Dendritic cell treated with granulocyte-macrophage colony-stimulating factor and Interleukin-4, amounts not matched to agents 40 ng/mL and 50 ng/mL, for 4 days (primary cell): ENCODE results near the gene SHLD3.
A peak's percentile ranks its signal among the peaks of the same experiment; 100 is the strongest.
"Not testable (repeated sequence)": the region's sequence is repeated elsewhere in the genome, so short reads cannot be mapped to it uniquely, and the experiment has no call there.

ENCODE experiments used
- H3K27ac Mint-ChIP-seq: one replicate; pipeline ENCODE4 v1.8.0; 2022; ENCODE audit warnings: mild to moderate bottlenecking, mixed read lengths
- H3K27me3 Mint-ChIP-seq: one replicate; pipeline ENCODE4 v1.8.0; 2022; ENCODE audit warnings: mild to moderate bottlenecking, mixed read lengths
- H3K36me3 Mint-ChIP-seq: one replicate; pipeline ENCODE4 v1.8.0; 2022; ENCODE audit warnings: low read depth, mixed read lengths
- H3K4me1 Mint-ChIP-seq: one replicate; pipeline ENCODE4 v1.8.0; 2022; ENCODE audit warnings: low read depth, mixed read lengths
- H3K4me3 Mint-ChIP-seq: one replicate; pipeline ENCODE4 v1.8.0; 2022; ENCODE audit warnings: mild to moderate bottlenecking, moderate library complexity, mixed read lengths
- H3K9me3 Mint-ChIP-seq: one replicate; pipeline ENCODE4 v1.8.0; 2022; ENCODE audit warnings: mixed read lengths
- intact Hi-C: fragments of 100-400 bp; cut with micrococcal nuclease; formaldehyde crosslinking; loops from one replicate; pipeline ENCODE4 v1.15.0; 2022

The SHLD3 gene, protein sequence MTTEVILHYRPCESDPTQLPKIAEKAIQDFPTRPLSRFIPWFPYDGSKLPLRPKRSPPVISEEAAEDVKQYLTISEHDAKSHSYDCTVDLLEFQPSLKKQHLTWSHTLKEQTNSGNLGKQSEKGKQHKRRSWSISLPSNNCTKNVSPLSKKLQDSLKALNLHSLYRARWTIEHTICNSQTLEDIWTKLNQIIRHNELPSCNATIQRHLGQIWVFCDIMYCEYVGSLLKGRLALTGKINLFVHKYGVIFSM

GRCh38 chr5:65624571-65625555, at the start of gene SHLD3, which contains the start of gene TRAPPC13:
TSS of gene SHLD3 (plus strand) at chr5:65625027. CDS start at chr5:65629588, 4,561 bp downstream.
TSS of gene TRAPPC13 (plus strand) at chr5:65625027. CDS start at chr5:65625061, 34 bp downstream.
- Mint-ChIP-seq H3K27me3 (no peaks in the 10 kb centered on the region), H3K9me3 (no peaks in the 10 kb centered on the region), H3K36me3 (peaks cover 30% of the 10 kb centered on the region), H3K4me1 (peaks cover 16% of the 10 kb centered on the region), H3K27ac (peak within 1 kb of the TSS; percentile 97), H3K4me3 (peak within 1 kb of the TSS; percentile 98)
- intact Hi-C loops = loop anchor here (1.0 to 10.0 kb wide), 4 partner anchors 62 to 856 kb away; partner anchors contain the start of genes CENPK, CWC27, NLN and PPWD1

GRCh38 chr5:65577141-65577540, 47.7 kb upstream of the SHLD3 start:
- Mint-ChIP-seq H3K27me3 (no peaks in the 10 kb centered on the region), H3K4me3 (no peak overlapping the region), H3K27ac (no peak overlapping the region), H3K9me3 (no peaks in the 10 kb centered on the region), H3K36me3 (peaks cover 77% of the 10 kb centered on the region), H3K4me1 (no peaks in the 10 kb centered on the region)
- intact Hi-C loops = no loop called here

DNA sequence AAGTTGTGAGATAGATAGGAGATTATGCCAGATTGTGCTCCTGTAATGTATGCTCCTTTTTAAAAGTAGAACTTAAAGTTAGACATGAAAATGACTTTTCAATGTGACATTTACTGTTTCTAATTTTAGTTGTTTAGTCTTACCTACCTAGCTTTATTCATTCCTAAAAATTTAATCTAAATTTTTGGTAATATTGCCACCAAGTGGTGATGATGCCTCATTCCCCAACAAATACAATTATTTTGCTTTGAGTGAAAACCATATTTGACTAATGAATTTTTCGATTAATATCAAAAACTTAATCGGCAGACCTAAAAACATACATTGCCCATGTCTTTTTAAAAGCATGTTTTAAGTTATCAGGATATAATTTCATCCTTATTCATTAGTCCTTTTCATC, 36.1 kb upstream of the SHLD3 start:
- intact Hi-C loops = loop anchor here (10.0 kb wide), 1 partner anchor 774 kb away; no protein-coding TSS in a partner anchor

DNA sequence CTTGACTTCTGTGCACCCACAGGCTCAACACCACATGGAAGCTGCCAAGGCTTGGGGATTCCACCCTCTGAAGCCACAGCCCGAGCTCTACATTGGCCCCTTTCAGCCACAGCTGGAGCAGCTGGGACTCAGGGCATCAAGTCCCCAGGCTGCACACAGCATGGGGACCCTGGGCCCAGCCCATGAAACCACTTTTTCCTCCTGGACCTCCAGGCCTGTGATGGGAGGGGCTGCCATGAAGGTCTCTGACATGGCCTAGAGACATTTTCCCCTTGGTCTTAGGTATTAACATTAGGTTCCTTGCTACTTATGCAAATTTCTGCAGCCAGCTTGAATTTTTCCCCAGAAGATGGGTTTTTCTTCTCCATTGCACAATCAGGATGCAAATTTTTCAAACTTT, 23.1 kb upstream of the SHLD3 start:
- H3K4me1 Mint-ChIP-seq, intact Hi-C loops, H3K27ac Mint-ChIP-seq, H3K27me3 Mint-ChIP-seq, H3K4me3 Mint-ChIP-seq: not testable (repeated sequence)
- H3K36me3 Mint-ChIP-seq = peaks cover 88% of the 10 kb centered on the region
- H3K9me3 Mint-ChIP-seq = peaks cover 21% of the 10 kb centered on the region

More for the DNA sequence above, 36.1 kb upstream of the SHLD3 start:
- no peaks in the 10 kb centered on the region for H3K27me3 Mint-ChIP-seq
- peaks cover 53% of the 10 kb centered on the region for H3K36me3 Mint-ChIP-seq
- H3K4me1 Mint-ChIP-seq = no peaks in the 10 kb centered on the region
- no peaks in the 10 kb centered on the region for H3K9me3 Mint-ChIP-seq
- H3K27ac Mint-ChIP-seq = no peak overlapping the region
- no peak overlapping the region for H3K4me3 Mint-ChIP-seq

DNA sequence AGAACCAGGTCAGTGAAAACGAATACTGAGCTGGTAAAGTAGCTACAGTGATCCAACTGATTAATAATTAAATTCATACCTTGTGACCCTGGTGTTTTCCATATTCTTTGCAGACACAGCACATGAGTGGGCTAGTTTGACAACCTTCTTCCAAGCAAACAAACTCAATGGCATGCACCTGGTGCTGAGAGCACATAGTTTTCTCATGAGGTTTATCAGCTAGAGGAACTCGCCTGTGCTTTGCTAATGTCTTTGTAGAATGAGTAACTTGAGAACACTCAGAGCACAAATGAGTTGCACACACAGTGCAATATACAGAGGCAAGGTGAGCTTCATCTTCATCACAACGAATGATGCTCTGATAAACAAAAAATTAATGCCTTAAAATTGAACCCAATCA, 13.3 kb upstream of the SHLD3 start:
- Mint-ChIP-seq H3K4me1 (no peaks in the 10 kb centered on the region), H3K4me3 (no peak overlapping the region), H3K36me3 (peaks cover 91% of the 10 kb centered on the region), H3K27ac (no peak overlapping the region), H3K9me3 (no peaks in the 10 kb centered on the region), H3K27me3 (no peaks in the 10 kb centered on the region)
- intact Hi-C loops = no loop called here

DNA sequence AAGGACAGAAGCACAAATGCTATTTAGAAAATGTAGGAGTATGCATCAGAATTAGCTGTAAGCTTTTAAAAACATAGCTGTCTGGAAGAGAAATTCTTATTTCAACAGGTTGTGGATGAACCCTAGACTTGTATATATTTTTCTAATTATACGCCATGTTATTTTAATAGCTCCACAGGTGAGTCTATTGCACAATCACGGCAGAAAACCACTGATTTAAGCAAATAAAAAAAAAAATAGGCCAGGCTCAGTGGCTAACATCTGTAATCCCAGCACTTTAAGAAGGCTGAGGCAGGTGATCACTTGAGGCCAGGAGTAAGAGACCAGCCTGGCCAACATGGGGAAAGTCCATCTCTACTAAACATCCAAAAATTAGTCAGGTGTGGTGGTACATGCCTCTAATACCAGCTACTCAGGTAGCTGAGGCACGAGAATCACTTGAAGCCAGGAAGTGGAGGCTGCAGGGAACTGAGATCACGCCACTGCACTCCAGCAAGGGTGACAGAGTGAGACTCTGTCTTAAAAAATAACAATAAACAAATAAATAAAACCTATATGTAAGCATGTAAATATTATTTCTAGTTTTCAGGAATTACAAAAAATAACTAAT, 12.4 kb upstream of the SHLD3 start:
- Mint-ChIP-seq H3K27ac (no peak overlapping the region), H3K9me3 (no peaks in the 10 kb centered on the region), H3K36me3 (peaks cover 84% of the 10 kb centered on the region), H3K4me3 (no peak overlapping the region), H3K27me3 (no peaks in the 10 kb centered on the region), H3K4me1 (no peaks in the 10 kb centered on the region)
- intact Hi-C loops = no loop called here

GRCh38 chr5:65620021-65620420, 4.8 kb upstream of the SHLD3 start:
- Mint-ChIP-seq H3K4me1 (peaks cover 9% of the 10 kb centered on the region), H3K36me3 (peaks cover 24% of the 10 kb centered on the region), H3K27me3 (no peaks in the 10 kb centered on the region), H3K9me3 (no peaks in the 10 kb centered on the region), H3K27ac (no peak overlapping the region), H3K4me3 (no peak overlapping the region)
- intact Hi-C loops = loop anchor here (10.0 kb wide), 1 partner anchor 525 kb away; the partner anchor contains the start of gene SREK1

DNA sequence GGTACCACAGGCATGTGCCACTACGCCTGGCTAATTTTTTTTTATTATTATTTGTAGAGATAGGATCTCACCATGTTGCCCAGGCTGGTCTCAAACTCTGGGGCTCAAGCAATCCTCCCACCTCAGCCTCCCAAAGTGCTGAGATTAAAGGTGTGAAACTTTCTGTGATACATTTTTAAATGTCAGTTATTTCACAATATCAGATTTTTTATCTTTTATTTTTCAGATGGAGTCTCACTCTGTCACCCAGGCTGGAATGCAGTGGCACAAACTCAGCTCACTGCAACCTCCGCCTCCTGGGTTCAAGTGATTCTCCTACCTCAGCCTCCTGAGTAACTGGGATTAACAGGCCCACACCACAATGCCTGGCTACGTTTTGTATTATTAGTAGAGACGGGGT, 2.9 kb upstream of the SHLD3 start:
- H3K27ac Mint-ChIP-seq, H3K27me3 Mint-ChIP-seq: not testable (repeated sequence)
- peaks cover 13% of the 10 kb centered on the region for H3K36me3 Mint-ChIP-seq

GRCh38 chr5:65623482-65623881, 1.3 kb upstream of the SHLD3 start:
- Mint-ChIP-seq H3K9me3 (no peaks in the 10 kb centered on the region), H3K36me3 (peaks cover 17% of the 10 kb centered on the region), H3K27ac (peak overlapping the region; percentile 97), H3K4me1 (peaks cover 17% of the 10 kb centered on the region), H3K4me3 (peak overlapping the region; percentile 98), H3K27me3 (no peaks in the 10 kb centered on the region)
- intact Hi-C loops = loop anchor here (10.0 kb wide), 1 partner anchor 521 kb away; the partner anchor contains the start of gene SREK1

More for the DNA sequence above, 2.9 kb upstream of the SHLD3 start:
- H3K9me3 Mint-ChIP-seq, H3K4me3 Mint-ChIP-seq: not testable (repeated sequence)
- intact Hi-C loops = loop anchor here (10.0 kb wide), 1 partner anchor 523 kb away; the partner anchor contains the start of gene SREK1
- H3K4me1 Mint-ChIP-seq = peaks cover 17% of the 10 kb centered on the region

- H3K36me3 Mint-ChIP-seq = peaks cover 23% of the 10 kb centered on the region
- H3K9me3 Mint-ChIP-seq = no peaks in the 10 kb centered on the region
- peaks cover 14% of the 10 kb centered on the region for H3K4me1 Mint-ChIP-seq
- H3K27me3 Mint-ChIP-seq = no peaks in the 10 kb centered on the region
- intact Hi-C loops = loop anchor here (1.0 to 10.0 kb wide), 4 partner anchors 61 to 855 kb away; partner anchors contain the start of genes CENPK, CWC27, NLN and PPWD1
- peak within 1 kb of the TSS; percentile 98 for H3K4me3 Mint-ChIP-seq
- peak within 1 kb of the TSS; percentile 97 for H3K27ac Mint-ChIP-seq
Measured at GRCh38 chr5:65624025-65624570, 729 bp upstream of the SHLD3 start, which contains the start of gene TRIM23. TSS of gene TRIM23 (minus strand) at chr5:65624333. CDS start at chr5:65624274, 59 bp downstream.

- Mint-ChIP-seq H3K4me3 (peak overlapping the region; percentile 98), H3K27me3 (no peaks in the 10 kb centered on the region), H3K36me3 (peaks cover 32% of the 10 kb centered on the region), H3K4me1 (peaks cover 18% of the 10 kb centered on the region), H3K9me3 (no peaks in the 10 kb centered on the region), H3K27ac (peak overlapping the region; percentile 97)
- intact Hi-C loops = loop anchor here (2.0 to 10.0 kb wide), 2 partner anchors 519 to 857 kb away; partner anchors contain the start of genes CWC27, SREK1 and SREK1IP1
Measured at GRCh38 chr5:65625743-65626142, 916 bp downstream of the SHLD3 start.

DNA sequence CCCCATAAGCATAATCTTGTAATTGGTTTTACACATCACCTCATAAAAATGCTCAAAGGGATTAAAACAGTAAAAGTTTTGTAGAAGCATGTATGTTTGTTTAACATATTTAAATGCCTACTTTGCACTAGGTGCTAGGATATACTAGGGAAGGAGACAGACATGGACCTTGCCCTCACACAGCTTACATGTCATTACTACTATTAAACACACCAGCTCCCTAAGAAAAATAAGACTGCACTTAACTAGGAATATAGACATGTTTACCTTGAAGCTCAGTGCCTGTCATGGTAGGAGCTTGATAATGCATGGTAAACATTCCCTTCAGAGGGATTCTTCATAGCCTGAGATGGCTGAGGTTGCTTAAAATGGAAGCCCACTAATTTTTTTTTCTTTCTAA, 6.2 kb downstream of the SHLD3 start:
- Mint-ChIP-seq H3K4me3 (no peak overlapping the region), H3K36me3 (peaks cover 26% of the 10 kb centered on the region), H3K27me3 (no peaks in the 10 kb centered on the region), H3K4me1 (peaks cover 11% of the 10 kb centered on the region), H3K9me3 (no peaks in the 10 kb centered on the region), H3K27ac (no peak overlapping the region)
- intact Hi-C loops = no loop called here

DNA sequence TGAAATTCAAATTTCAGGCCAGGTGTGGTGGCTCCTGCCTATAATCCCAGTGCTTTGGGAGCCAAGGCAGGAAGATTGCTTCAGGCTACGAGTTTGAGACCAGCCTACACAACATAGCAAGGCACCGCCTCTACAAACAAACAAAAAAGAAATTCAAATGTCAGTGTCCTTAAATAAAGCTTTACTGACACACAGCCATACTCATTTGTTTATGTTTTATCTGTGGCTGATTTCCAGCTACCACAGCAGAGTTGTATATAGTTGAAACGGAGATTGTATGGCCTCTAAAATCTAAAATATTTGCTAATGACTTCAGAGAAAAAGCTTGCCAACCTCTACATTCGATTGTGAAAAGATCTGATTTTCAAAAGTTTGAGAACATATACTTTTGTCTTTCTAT, 15.4 kb downstream of the SHLD3 start:
- no peaks in the 10 kb centered on the region for H3K9me3 Mint-ChIP-seq
- no peak overlapping the region for H3K27ac Mint-ChIP-seq
- H3K36me3 Mint-ChIP-seq = peaks cover 65% of the 10 kb centered on the region
- no peaks in the 10 kb centered on the region for H3K27me3 Mint-ChIP-seq
- no peak overlapping the region for H3K4me3 Mint-ChIP-seq
- no peaks in the 10 kb centered on the region for H3K4me1 Mint-ChIP-seq
- intact Hi-C loops = no loop called here
